GM10248 (cell line): ENCODE results near the gene GH1.

ENCODE experiments used
- CTCF ChIA-PET: fragments of 300-600 bp; sonication (Branson Sonifier 250); formaldehyde crosslinking; extraction: SDS; loops from one replicate; lab custom pipeline; 2021; ENCODE audit warnings: antibody characterized with exemption; lab: Yijun Ruan, JAX
- POLR2A ChIA-PET: fragments of 350-650 bp; sonication (Branson Sonifier 250); formaldehyde crosslinking; extraction: SDS; loops from one replicate; lab custom pipeline; 2020; ENCODE audit warnings: antibody characterized with exemption; lab: Yijun Ruan, JAX
- DNase-seq: peaks from one replicate; pipeline ENCODE4 v3.0.0; 2012; ENCODE audit errors: extremely low spot score
- CTCF ChIP-seq: IDR thresholded peaks from 2 replicates; pipeline ENCODE4 v1.5.1; 2012; ENCODE audit warnings: mild to moderate bottlenecking, low read depth; ENCODE audit errors: extremely low read depth, missing control alignments, control extremely low read depth

GH1 gene

DNA sequence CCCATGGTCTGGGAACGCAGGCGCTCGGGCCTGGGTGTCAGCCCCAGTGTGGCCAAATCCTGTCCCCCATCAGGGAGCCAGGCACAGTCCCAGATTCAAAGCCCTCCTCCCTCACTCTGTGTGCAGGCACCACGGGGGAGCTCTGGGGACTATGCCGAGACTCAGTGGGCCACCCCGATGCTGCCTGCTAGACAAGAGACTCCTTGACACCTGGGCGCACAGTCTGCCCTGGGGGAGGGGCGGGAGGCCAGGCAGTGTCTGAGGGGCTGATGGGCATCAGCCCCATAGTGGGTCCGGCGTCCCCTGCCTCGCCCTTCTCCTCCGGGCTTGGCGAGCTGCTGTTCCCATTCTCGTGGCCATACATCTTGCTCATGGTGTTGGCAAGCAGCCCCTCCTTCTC is 21.9 kb upstream of the GH1 start:
- no peak for DNase-seq
- ChIA-PET POLR2A (no interaction called here), CTCF (interaction anchor here (1.0 to 2.2 kb wide), 5 partner anchors 22 to 88 kb away, joined by 3 to 15 read pairs (median 3); partner anchors contain the start of gene GH1)
- no peak for TF ChIP-seq CTCF

- CTCF ChIA-PET = interaction anchor here (1.0 to 2.2 kb wide), 5 partner anchors 18 to 89 kb away, joined by 3 to 15 read pairs (median 3); partner anchors contain the start of gene GH1
- no peak for DNase-seq
- TF ChIP-seq CTCF = no peak
- POLR2A ChIA-PET = interaction anchor here (0.6 kb wide), 1 partner anchor 12 kb away, joined by 3 read pairs; no protein-coding TSS in a partner anchor
These were observed 21.2 kb upstream of the GH1 start for GRCh38 chr17:63939884-63940283.

- CTCF ChIA-PET = interaction anchor here (1.0 to 2.2 kb wide), 4 partner anchors 17 to 89 kb away, joined by 3 to 15 read pairs (median 5); partner anchors contain the start of gene GH1
- no peak for DNase-seq
- TF ChIP-seq CTCF = no peak
- POLR2A ChIA-PET = no interaction called here
These were observed 20.8 kb upstream of the GH1 start for GRCh38 chr17:63939401-63939800.

GRCh38 chr17:63937920-63938319 is 19.3 kb upstream of the GH1 start:
- ChIA-PET CTCF (interaction anchor here (0.7 to 2.0 kb wide), 2 partner anchors 9 to 27 kb away, joined by 3 to 6 read pairs; partner anchors contain the start of gene CSHL1), POLR2A (no interaction called here)
- no peak for DNase-seq
- no peak for TF ChIP-seq CTCF

DNA sequence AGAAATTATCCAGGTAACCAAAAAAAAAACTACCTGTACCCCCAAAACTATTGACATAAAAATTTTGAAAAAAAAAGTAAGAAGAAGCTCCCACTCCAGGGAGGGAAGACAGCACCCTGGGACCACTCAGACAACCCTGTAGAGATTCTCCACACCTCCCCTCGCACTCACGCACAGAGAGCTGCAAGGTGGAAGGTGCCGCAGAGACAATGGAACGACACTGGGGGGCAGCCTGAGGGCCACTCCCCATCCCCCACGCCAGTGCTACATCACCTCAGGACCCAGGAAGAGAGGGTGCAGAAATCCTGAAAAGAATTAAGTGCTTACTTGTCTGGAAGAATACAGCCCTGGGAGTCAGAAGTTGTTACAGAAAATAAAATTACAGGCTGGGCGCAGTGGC is 18.7 kb upstream of the GH1 start:
- DNase-seq = no peak
- CTCF ChIA-PET = interaction anchor here (1.1 to 2.0 kb wide), 3 partner anchors 9 to 26 kb away, joined by 3 to 13 read pairs (median 6); partner anchors contain the start of gene CSHL1
- no peak for TF ChIP-seq CTCF
- POLR2A ChIA-PET = interaction anchor here (0.6 to 0.9 kb wide), 4 partner anchors 10 to 209 kb away, joined by 3 to 8 read pairs (median 4); no protein-coding TSS in a partner anchor

DNA sequence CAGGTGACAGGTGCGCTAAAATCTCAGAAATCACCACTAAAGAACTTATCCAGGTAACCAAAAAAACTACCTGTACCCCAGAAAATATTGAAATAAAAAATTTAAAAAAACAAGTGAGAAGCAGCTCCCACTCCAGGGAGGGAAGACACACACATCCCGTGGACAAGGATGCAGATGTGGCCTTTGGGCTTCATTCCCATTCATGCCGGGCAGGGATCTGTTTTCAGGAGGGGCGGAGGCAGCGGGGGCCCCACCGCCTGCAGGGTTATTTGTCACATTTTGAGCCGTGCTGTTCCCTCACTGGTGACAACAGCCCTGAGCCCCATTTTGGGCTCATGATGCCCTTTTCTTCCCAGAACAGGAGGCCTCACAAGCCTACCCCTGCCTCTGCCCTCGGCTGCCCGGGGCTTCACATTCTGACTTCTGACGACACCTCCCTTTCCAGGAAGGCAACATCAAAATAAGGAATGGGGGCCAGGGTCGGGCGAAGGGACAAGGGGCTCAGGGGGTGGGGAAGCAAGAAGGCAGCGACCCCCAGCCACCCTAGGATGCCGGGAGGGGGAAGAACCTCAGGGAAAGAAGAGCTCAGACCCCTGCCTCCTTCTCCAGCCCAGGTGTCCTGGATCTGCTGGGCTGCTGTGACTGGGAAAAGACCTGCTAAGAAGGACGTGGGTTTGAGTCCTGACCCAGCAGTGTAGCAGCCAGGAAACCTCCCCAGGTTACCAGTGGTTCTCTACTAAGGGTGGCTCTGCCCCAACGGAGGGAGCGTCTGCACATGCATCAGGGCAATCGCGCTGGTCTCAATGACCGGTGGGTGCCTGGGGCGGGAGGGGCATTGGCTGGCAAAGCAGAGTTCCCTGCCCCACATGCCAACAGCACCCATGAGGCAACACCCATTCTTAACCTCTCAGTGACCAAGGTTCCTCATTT is 15.8 kb upstream of the GH1 start:
- DNase-seq = no peak
- no peak for TF ChIP-seq CTCF
- ChIA-PET POLR2A (no interaction called here), CTCF (interaction anchor here (0.6 to 8.6 kb wide), 8 partner anchors 11 to 94 kb away, joined by 3 to 121 read pairs (median 4); partner anchors contain the start of gene GH1)
